Fibroblast of skin of left biceps (primary cell): Measurements from ENCODE around the gene FLT4.

Experiments
- DNase-seq, 2 experiments: peaks; one replicate each; pipeline ENCODE4 v3.0.0-alpha.2; 2013; ENCODE audit warnings: low read depth in 2 of 2

Gene FLT4

DNA sequence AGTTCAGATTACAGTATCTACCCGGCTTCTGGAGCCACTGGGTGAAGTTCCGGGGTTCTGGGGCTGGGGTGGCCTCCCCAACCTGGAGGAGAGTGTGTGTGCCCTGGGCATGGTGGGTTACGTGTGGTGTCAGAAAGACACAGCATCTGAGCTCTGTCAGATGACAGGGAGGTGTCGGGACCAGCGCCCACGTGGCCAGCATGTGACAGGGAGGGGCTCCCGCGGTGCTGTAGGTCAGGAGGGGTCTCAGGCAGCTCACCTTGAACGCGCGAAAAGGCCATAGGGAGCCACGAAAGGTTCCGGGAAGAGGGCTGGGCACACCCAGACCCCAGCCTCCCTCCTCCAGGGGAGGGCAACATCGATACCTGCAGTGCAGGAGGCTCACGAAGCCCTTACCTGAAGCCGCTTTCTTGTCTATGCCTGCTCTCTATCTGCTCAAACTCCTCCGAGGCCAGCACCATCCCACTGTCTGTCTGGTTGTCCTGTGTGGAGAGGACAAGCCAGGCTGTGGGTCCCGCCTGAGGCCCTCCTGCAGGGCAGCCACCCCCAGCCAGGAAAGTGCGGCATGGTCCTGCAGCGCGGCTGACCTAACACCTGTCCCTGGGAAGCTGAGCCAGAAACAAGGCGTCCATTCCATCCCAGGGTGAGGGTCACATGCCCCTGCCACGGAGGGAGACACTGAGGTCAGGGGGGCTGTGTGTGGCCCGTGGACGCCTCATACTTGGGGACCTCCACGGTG is 40.7 kb downstream of the FLT4 start:
- DNase-seq = no peak

DNA sequence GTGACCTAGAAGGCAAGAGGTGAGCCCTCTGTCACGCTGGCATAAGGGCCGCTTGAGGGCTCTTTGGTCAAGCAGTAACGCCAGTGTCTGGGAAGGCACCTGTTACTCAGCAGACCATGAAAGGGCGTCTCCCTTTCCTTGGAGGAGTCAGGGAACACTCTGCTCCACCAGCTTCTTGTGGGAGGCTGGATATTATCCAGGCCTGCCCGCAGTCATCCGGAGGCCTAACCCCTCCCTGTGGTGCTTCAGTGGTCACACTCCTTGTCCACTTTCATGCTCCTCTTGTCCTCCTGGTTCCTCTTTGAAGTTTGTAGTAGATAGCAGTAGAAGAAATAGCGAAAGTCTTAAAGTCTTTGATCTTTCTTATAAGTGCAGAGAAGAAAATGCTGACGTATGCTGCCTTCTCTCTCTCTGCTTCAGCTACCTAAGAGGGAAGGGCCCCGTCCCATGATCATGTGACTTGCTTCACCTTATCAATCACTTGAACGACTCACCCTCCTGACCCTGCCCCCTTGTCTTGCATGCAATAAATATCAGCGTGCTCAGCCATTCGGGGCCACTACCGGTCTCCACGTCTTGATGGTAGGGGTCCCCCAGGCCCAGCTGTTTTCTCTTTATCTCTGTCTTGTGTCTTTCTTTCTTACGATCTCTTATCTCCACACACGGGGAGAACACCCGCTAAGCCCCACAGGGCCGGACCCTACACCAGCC is 41.4 kb downstream of the FLT4 start:
- no peak for DNase-seq

DNA sequence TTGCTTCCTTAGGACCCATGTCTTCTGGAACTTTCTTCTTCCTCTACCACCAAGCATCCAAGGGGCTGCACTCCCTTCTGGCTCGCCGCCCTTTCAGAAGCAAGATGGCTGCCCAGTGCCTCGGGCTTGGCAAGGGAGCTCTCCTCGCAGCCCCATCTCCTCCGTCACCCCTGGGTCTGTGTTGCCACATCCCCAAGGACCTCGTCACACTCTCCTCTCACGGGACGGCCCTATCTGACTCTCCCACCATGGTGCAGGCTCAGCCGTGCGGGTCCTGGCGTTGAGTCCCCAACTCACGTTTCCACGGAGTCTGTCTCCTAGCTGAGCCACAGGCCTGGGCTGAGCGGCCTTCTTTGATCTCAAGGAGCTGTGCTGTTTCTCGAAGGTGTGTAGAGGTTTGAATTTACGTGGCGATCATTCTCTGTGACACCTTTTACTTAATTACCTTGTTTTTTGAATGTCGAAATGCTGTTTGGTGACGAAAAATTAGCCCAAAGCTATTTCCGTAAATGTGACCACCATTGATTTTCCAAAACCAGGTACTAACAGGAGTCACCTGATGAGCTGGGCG is 43.1 kb downstream of the FLT4 start:
- DNase-seq = no peak

DNA sequence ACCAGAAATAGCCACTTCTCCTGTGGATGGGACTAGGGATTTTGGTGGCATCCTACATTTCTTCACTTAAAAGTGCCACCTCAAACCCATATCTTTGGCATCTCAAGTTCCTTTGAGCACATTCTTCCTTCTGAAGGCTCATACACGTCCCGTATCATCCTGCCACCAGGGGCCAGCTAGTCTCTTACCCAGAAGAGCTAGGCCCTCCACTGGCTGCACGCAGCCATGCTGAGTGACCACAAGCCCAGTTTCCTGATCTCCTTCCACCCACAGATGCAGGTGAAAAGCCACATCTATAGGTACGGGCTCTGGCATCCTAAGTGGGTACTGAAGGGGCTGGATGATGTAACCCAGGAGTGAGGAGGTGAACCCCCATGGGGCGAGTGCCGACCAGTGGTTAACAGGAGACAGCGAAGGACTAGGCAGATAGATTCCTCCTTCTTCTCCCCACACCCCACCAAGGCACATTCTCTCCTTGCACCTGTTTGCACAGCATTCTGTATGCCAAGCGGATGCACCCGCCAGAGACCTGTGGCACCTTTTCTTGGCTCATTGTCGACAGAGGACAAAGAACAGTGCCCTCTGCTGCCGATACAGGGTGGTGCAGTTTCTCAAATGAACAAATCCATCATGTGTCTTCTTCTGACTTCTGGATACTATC is 43.7 kb downstream of the FLT4 start:
- no peak for DNase-seq

DNA sequence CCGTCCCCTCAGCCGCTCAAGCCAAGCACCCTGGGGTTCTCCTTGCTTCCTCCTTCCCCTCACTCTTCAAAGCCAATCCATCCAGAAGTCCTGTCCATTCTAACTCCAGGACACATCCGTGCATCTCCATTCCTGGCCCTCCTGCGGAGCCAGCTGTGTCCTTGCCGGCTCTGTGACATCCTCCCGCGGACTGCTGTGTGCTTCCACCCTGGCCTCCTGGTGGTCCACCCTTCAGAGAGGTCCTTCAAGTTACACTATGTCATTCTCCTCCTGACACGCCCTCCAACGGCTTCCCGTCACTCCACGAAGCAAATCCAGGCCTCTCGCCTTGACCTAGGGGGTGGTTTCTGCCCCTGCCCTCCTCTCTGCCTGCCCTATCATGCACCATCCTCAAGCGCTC is 45.1 kb downstream of the FLT4 start:
- no peak for DNase-seq

DNA sequence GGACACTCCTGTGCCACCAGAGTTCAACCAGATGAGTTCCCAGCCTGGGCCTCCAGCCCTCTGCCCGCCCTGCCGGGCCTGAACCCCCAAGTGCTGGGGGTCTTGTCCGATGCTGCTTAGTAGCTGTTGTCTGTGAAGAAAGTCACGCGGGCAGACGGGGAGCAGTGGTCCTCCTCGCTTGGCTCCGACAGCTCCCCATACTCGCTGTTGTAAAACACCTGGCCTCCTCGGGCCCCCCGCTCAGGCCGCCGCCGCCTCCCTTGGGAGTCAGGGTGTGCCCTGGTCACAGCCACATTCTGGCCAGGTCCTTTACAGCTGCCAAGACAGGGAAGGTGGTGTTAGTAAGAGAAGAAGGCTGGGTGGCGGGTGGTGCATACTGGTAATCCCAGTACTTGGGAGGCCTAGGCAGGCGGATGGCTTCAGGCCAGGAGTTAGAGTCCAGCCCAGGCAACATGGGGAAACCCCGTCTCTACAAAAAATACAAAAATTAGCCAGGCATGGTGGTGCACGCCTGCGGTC is 46.3 kb downstream of the FLT4 start:
- DNase-seq = no peak

DNA sequence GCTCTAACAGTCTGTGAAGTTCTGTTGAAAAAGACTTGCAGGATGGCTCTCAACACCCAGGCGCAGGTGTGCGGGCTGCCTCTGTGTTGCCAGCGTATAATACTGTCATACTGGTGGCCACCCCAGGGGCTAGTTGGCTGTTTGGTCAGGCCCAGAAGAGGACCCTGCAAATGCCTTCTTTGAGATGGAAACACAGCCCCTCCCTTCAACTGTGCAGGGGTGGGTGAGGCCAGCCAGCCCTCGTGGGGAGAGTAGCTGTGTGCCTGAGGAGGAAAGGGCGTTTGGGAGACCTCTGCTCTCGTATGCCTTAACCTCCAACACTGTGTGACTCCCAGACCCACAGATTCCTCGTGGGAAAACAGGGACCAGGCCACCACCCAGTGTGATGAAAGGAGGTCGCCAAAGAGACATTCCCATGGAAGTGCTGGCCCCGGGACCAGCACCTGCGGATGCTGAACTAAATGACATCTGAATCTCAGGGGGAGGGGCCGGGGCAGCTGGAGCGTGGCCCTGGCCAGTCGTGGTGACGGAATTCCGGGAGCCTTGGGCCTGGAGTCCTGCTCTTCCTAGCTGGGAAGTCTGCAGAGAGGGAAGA is 46.8 kb downstream of the FLT4 start:
- DNase-seq = no peak

DNA sequence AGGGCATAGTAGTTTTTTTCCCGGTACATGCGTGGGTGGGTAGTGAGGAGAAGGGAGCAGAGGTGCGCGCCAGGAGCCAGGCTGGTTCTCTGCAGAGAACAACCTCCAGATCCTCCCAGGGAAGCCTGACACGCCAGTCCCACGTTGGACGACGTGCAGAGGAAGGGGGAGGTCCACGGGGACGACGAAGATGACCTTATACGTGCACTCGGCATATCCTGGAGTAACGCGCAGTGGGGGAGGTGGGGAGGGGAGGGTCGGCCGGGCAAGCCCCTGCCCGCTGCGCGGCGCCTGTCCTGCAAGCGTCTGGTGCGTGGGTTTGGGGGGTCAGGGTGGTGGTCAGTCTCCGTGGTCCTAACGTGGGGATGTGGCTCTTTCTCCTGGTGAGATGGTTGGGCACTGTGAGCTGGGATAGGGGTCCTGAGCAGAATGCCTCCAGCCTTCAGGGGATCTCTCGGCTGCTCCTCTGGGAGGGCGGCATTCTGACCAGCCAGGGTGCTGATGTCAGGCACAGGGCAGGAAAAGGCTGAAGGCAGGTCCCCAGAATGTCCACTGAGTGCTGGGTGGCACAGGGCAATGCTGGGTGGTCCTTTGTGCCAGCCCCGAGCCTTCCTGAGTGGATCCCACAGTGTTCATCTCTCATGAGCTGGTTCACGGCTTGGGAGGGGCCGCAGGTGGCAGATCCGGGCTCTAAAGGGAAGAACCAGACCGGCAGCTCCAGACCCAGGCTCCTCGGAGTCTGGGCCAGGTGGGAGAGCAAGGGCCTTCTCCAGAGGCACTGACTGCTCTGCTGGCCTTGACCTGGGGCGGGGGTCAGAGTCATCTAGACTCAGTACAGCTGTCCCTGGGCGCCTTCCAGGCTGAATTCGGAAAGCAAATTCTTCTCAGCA is 47.6 kb downstream of the FLT4 start:
- DNase-seq = no peak

DNA sequence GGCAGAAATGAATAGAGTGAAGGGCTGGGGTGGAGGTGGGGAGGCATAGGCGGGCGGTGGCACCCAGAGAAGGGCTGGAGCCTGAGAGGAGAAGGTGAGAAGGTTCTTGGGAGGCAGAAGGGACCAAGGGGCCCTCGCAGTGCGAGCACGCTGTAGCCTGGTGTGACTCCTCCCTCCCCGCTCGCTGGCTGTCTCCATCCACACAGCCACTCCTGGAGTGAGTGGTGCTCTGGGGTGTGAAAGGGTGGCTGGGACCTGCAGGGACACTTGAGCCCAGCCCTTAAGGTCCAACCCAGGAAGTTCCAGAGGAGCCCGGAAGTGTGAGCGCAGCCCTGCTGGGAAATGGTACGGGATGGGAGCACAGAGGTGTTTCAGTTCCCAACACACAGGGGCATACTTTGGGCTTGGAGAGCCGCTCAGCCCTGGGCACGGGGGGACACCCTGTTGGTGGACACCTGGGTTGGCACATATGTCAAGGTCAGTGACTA is 48.8 kb downstream of the FLT4 start:
- DNase-seq = no peak

DNA sequence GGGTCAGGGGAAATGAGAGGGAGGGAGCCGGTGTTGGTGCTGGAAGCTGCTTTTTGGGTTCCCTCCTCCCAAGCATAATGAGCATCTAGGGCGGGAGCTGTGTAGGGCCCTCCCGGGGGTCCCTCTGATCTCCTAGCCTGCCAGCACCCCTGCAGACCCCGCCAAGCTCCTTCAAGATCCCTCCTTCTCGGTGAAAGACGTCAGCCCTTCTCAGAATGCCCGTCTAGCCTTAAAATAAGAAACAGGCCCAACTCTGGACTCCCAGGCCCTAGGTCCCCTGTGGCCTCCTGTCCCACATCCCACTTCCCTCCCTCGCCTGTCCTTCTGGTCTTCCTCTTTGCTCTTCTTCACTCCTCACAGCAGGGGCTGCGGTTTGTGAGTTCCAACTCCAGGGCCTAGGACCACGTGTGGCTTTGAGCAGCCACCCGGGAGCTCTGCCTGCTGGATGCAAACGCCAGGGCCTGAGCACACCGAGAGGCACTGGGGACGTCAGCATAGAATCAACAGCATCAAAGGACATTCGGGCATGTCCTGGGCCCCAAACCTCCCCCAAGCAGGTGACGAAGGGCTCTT is 49.3 kb downstream of the FLT4 start:
- DNase-seq = no peak

DNA sequence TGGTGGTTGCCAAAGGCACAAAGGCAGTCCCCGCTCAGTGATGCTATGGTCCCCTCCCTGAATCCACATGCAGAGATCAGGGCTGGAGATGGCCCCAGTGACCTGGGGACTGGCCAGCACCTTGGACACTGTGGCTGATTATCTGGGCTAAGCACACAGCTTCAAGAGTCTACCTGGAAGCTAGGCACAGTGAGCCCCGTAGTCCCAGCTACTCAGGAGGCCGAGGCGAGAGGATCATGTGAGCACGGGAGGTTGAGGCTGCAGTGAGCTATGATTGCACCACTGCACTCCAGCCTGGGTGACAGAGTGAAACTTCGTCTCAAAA is 49.8 kb downstream of the FLT4 start:
- DNase-seq = no peak

DNA sequence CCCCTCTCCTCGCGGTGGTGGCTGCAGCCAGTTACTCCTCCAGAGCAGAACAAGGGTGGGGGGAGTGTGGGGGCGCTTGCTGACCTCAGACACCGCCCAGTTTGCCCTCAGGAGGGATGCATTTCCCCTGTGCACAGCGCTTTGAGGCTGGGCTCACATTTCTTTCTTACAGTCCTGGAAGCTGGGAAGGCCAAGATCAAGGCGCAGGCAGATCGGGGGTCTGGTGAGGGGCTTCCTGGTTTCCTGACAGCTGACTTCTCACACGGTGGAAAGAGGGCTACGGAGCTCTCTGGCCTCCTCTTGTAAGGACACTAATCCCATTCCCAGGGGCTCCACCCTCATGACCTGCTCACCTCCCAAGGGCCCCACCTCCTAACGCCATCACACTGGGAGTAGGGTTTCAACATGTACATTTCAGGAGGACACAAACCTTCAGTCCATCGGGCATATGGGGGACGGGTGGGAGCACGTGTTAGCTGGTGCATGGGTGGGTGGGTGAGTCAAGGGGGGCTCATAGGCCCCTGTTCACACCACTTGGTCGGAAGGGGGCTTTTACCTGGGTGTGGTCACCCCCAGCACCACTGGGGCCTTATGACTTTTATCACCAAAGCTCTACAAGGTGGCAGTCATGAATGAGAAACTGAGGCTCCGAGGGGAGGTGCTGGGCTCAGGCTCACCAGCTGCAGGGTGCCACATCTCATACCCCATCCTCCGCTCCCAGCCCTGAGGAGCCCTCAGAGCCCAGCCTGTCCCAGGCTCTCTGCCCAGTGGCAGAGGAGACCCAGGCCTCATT is 50.4 kb downstream of the FLT4 start:
- no peak for DNase-seq

DNA sequence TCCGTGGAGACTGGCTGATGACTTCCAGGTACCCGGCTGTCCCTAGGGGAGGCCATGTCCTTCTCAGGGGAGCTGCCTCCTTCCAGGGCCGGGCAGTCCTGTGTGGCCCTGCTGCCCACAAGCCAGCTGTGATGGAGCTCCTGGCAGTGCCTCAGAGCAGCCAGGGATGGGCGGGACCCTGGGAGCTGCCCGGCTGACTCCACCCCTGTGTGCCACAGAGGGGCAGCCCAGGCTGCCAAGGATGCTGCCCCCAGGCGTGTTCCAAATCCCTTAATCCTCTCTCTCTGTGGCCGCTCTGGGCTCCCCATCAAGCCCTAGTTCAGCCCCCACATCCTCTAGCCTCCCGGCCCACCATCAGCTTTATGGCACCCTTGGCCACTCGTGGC is 51.1 kb downstream of the FLT4 start:
- DNase-seq = no peak

DNA sequence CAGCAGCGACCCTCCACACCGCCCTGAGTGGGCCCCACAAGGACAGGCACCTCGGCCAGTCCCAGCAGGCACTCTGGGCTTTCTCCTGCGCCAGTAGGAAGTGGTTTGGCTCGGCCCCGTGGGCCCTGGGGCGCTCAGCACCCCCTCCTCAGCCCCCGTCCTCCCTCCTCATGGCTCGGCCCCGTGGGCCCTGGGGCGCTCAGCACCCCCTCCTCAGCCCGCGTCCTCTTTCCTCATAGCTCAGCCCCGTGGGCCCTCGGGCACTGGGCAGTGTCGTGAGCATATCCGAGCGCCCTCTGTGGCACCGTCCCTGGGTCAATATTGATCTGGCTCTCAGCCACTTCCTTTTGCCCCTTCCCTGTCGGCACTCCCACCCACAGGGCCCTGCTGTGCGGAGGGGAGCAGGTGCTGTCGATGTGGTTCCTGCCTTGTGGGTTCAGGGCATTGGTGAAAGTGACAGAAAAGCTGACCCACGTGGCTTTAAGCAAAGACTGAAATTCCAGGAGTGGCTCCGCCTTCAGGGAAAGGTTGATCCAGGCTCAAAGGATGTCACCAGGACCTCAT is 52.6 kb downstream of the FLT4 start:
- no peak for DNase-seq

DNA sequence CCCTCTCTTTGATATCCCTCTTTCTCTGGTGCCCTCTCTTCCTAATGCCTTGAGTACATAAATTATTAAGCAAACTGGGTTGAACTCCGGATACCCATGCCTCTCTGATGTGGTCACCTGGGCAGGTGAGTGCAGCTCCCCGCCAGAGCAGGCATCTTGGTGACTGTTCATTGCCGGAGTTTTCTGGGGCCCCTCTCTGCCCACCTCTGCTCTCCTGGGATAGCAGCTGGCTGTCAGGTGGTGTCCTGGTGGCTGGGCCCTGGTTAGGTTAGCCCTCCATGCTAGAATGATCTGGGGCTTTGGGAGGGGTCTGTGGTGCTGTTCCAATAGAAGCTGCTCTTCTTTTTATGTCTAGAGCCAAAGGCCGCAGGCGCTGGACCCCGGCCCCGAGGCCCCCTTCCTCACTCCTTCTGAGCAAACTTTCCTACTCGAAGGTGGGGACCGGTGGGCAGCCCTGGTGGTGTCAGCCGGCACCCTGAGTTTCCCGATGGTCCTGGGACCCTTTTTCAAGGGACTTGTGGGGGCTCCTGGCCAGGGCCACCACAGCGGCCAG is 53.2 kb downstream of the FLT4 start:
- DNase-seq = no peak

DNA sequence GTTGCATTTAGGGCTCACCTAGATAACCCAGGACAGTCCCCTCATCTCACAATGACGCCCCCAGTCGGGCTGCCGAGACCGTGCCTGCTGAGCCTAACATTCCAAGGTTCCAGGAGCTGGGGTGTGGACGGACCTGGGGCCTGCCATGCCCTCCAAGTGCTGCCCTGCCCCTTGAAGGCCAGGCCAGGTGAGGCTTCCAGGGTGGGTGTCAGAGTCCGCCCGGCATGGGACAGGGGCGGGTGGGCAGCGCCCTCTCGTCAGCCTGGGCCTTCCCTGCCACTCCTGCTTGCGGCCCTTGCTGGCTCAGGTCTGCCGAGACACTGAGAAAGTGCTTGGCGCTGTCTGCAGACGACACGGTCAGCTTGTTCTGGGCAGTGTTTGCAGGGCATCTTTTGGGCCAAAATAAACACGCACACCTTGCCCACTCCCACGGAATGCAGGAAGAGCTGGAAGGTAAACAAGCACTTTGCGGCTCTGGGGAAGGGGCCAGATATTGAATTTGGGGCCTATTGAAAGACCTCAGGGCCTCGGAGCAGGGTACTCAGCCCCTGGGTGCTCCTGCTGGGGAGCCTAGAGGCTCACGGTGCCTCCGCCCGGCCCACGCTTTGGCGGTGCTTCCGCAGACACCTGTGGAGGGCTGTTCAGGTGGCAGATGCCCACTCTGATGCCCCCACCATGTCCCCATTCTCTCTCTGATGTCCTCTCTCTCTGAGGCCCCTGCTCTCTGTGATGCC is 53.9 kb downstream of the FLT4 start:
- DNase-seq = no peak

DNA sequence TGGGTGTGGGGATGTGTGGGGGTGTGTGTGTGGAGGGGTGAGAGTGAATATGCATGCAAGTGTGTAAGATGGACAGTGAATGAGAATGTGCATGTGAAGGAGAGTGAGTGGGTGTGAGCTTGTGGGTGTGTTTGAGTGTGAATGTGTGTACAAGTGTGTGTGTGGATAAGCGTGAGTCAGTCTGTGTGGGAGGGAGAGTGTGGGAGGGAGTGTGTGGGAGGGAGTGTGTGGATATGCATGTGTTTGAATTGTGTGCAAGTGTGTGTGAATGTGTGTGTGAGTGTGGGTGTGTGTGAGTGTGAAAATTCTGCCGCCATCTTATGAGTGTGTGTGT is 54.4 kb downstream of the FLT4 start:
- no peak for DNase-seq

DNA sequence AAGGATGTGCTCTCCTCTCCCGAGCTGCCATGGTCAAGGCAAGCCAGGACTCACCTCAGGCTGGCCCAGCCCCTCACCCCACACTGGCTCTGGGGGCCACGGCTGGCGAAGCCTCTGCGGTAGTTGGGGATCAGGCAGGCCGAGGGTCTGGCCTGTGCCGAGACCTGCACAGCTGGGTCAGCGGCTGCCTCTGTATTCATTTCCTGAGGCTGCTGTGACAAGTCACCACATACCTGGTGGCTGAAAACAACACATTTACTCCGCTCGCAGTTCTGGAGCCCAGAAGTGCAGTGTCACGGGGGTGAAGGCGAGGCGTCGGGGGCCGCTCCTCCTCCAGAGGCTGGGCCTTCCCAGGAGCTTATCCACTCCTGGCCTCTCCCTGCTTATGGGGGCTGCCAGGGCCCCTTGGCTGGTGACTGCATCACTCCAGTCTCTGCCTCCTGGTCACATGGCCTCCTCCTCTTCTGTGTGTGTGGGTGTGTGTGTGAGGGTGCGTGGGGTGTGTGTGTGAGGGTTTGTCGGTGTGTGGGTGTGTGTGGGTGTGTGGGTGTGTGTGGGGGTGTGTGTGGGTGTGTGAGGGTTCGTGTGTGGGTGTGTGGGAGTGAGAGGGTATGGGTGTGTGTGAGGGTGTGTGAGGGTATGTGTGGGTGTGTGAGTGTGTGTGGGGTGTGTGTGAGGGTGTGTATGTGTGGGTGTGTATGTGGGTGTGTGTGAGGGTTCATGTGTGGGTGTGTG is 54.9 kb downstream of the FLT4 start:
- DNase-seq = no peak
